ENCODE data around the gene HOXD4.

DNA sequence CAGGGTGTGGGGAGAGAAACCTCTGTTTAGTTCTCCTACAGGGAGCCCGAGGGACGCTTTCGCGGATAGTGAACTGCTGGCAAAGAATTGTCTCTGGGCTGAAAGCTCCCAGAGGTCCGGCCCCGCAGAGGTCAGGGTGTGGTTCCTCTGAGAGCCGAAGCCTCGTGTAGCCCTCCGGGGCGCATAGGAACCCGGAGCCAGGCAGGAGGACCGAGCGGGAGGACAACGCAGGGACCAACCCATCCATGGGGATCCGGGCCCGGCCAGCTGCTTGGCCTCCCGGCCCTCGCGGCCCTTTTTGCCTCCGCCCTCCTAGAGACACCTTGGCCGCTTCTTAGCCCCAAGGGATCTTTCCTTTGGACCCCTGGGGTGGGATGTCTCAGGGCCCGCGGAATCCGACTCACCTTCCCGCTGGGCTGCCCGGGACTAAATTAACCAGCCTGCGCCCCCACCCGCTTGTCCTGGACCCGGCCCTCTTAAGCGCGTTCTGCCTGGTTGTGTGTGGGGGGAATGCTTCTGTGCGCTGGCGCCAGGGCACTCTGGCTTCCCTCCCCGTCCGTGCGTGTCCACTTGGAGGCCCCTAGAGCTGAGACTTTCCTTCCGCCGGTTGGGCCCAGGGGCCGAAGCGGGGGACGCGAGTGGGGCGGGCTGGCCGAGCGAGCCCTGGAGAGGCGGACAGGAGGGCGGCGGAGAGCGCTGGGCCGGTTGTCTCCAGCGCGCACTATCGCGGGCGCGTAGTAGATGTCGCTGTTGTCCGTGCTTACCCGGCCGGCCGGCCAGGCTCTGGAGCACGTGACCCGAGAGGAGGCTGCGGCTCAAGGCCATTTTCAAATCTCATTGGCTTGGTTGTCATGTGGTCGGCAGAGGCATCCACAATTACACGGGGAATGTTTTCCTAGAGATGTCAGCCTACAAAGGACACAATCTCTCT is 35.2 kb upstream of the HOXD4 start, which contains the start of gene HOXD10:
- TF ChIP-seq, protein P1, sequence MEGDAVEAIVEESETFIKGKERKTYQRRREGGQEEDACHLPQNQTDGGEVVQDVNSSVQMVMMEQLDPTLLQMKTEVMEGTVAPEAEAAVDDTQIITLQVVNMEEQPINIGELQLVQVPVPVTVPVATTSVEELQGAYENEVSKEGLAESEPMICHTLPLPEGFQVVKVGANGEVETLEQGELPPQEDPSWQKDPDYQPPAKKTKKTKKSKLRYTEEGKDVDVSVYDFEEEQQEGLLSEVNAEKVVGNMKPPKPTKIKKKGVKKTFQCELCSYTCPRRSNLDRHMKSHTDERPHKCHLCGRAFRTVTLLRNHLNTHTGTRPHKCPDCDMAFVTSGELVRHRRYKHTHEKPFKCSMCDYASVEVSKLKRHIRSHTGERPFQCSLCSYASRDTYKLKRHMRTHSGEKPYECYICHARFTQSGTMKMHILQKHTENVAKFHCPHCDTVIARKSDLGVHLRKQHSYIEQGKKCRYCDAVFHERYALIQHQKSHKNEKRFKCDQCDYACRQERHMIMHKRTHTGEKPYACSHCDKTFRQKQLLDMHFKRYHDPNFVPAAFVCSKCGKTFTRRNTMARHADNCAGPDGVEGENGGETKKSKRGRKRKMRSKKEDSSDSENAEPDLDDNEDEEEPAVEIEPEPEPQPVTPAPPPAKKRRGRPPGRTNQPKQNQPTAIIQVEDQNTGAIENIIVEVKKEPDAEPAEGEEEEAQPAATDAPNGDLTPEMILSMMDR (IDR thresholded peaks at IDR 0.05): peak in 3 of 5 experiments; percentile 9 to 40 (median 15)
- peak in 1 of 2 donors; percentile 8 for TF ChIP-seq EP300 (IDR thresholded peaks at IDR 0.05)
